HFFc6 (cell line): Measurements from ENCODE around the gene HSBP1L1. TPM values are rescaled to one million over a fixed set of nuclear protein-coding genes. Genes with fewer than 3 reads are reported as not detected.
A peak's percentile ranks its signal among the peaks of the same experiment; 100 is the strongest.

ENCODE experiments used
- DNase-seq: peaks from one replicate; pipeline ENCODE4 v3.0.0-alpha.2; 2018
- H3K27ac Mint-ChIP-seq: 2 replicates; pipeline ENCODE4 v1.8.0; 2020; ENCODE audit warnings: mild to moderate bottlenecking, mixed read lengths
- H3K27me3 Mint-ChIP-seq: 2 replicates; pipeline ENCODE4 v1.8.0; 2021; ENCODE audit warnings: mild to moderate bottlenecking, moderate library complexity, mixed read lengths; ENCODE audit not compliant: insufficient read depth
- H3K36me3 Mint-ChIP-seq: 2 replicates; pipeline ENCODE4 v1.8.0; 2021; ENCODE audit warnings: low read depth, mixed read lengths
- H3K4me1 Mint-ChIP-seq: 2 replicates; pipeline ENCODE4 v1.8.0; 2020; ENCODE audit warnings: low read depth, mixed read lengths
- H3K4me3 Mint-ChIP-seq: 2 replicates; pipeline ENCODE4 v1.8.0; 2020; ENCODE audit warnings: mild to moderate bottlenecking, moderate library complexity, mixed read lengths
- H3K9me3 Mint-ChIP-seq: 2 replicates; pipeline ENCODE4 v1.8.0; 2020; ENCODE audit warnings: mild to moderate bottlenecking, mixed read lengths
- CTCF ChIP-seq: fragments of 200-600 bp; sonication (generic); IDR thresholded peaks from 2 replicates; pipeline ENCODE4 v1.5.0; 2021; ENCODE audit warnings: antibody characterized with exemption, mild to moderate bottlenecking
- total RNA-seq, 6 experiments: library from RNA; stranded (reverse); fragmentation: NEBNext Ultra II Directional; extraction: Animal tissue kit (Norgen Biotek cat#: 25700); gene quantifications; 2 replicates in 1 of 6; 3 replicates in 5 of 6; pipeline ENCODE4 v1.2.3, GENCODE V29; 2021

Gene HSBP1L1
- total RNA-seq, 6 experiments from 2014 or later = 20.7 to 25.6 (median 21.6) TPM

GRCh38 chr18:79947881-79948610, 16.4 kb upstream of the HSBP1L1 start:
- H3K4me3 Mint-ChIP-seq = no peak overlapping the region
- H3K27ac Mint-ChIP-seq = no peak overlapping the region
- peaks cover 4% of the 10 kb centered on the region; the same call in 1 of the 2 replicates for H3K36me3 Mint-ChIP-seq
- H3K4me1 Mint-ChIP-seq = peaks cover 25% of the 10 kb centered on the region
- H3K27me3 Mint-ChIP-seq = no peaks in the 10 kb centered on the region; the same call in 1 of the 2 replicates
- no peak for DNase-seq
- no peaks in the 10 kb centered on the region for H3K9me3 Mint-ChIP-seq
- TF ChIP-seq CTCF = no peak

- Mint-ChIP-seq H3K4me1 (peaks cover 25% of the 10 kb centered on the region), H3K27ac (no peak overlapping the region), H3K36me3 (peaks cover 4% of the 10 kb centered on the region; the same call in 1 of the 2 replicates), H3K27me3 (no peaks in the 10 kb centered on the region; the same call in 1 of the 2 replicates), H3K4me3 (no peak overlapping the region), H3K9me3 (no peaks in the 10 kb centered on the region)
- no peak for TF ChIP-seq CTCF
- DNase-seq = no peak
Measured at GRCh38 chr18:79948719-79949411, 15.6 kb upstream of the HSBP1L1 start.

GRCh38 chr18:79949697-79950487, 14.6 kb upstream of the HSBP1L1 start:
- H3K27ac Mint-ChIP-seq = peak overlapping the region; percentile 72
- H3K4me1 Mint-ChIP-seq = peaks cover 20% of the 10 kb centered on the region
- H3K4me3 Mint-ChIP-seq = peak overlapping the region; percentile 92
- no peak for DNase-seq
- peaks cover 5% of the 10 kb centered on the region for H3K36me3 Mint-ChIP-seq
- no peaks in the 10 kb centered on the region for H3K9me3 Mint-ChIP-seq
- no peak for TF ChIP-seq CTCF
- no peaks in the 10 kb centered on the region; the same call in 1 of the 2 replicates for H3K27me3 Mint-ChIP-seq

- Mint-ChIP-seq H3K9me3 (no peaks in the 10 kb centered on the region), H3K36me3 (peaks cover 9% of the 10 kb centered on the region), H3K27ac (peak overlapping the region; percentile 72), H3K4me3 (peak overlapping the region; percentile 92), H3K27me3 (no peaks in the 10 kb centered on the region; the same call in 1 of the 2 replicates), H3K4me1 (peaks cover 20% of the 10 kb centered on the region)
- TF ChIP-seq CTCF = no peak
- DNase-seq = no peak
Measured at GRCh38 chr18:79950515-79951341, 13.7 kb upstream of the HSBP1L1 start.
